ENCODE results near the gene NEUROG2. TPM values are rescaled to one million over a fixed set of nuclear protein-coding genes. Genes with fewer than 3 reads are reported as not detected.

Gene NEUROG2
- total and polyA plus RNA-seq, 2 of the 4 experiments (the other 2 are of a cell fraction): not detected

- no peak for DNase-seq
- Histone ChIP-seq H3K23ac (ENCODE audit: low read depth, low read length) (no peak overlapping the region), H4K8ac (ENCODE audit: low read depth in 2 of 2, low read length in 2 of 2) (no peak overlapping the region), H3K56ac (ENCODE audit: extremely low read depth, insufficient read depth, low read length) (no peak overlapping the region), H3K36me3 (ENCODE audit: control insufficient read depth, insufficient read depth, low read length) (no peaks in the 10 kb centered on the region), H3K79me1 (ENCODE audit: low read depth in 1 of 2, low read length in 2 of 2) (no peaks in the 10 kb centered on the region), H2AK9ac (replicated peaks; ENCODE audit: low read depth, low read length, poor library complexity) (no peak overlapping the region), H3K9me3 (ENCODE audit: control insufficient read depth, insufficient read depth, low read length) (peaks cover 28% of the 10 kb centered on the region), H2BK120ac (ENCODE audit: low read depth, low read length) (no peak overlapping the region), H4K5ac (ENCODE audit: low read depth, low read length) (no peak overlapping the region), H2AK5ac (ENCODE audit: low read depth, low read length) (no peak overlapping the region), H4K91ac (ENCODE audit: insufficient read depth, low read depth, low read length) (no peak overlapping the region), H3K27ac (ENCODE audit: insufficient read depth, low read length) (no peak overlapping the region), H3K18ac (ENCODE audit: low read depth, low read length) (no peak overlapping the region), H3K4me3 (ENCODE audit: insufficient read depth, low read depth, low read length) (no peak overlapping the region), H3K4me2 (ENCODE audit: low read depth, low read length) (no peak overlapping the region), H3K4ac (ENCODE audit: low read depth, low read length) (no peak overlapping the region), H2BK20ac (ENCODE audit: low read depth, low read length) (no peak overlapping the region), H4K20me1 (ENCODE audit: insufficient read depth, low read length) (no peaks in the 10 kb centered on the region), H3K9ac (ENCODE audit: low read depth, low read length) (no peak overlapping the region), H3K9me1 (ENCODE audit: insufficient read depth, low read length) (no peaks in the 10 kb centered on the region), H2BK5ac (ENCODE audit: low read depth, low read length, poor library complexity, severe bottlenecking) (no peak overlapping the region), H2AFZ (replicated peaks; ENCODE audit: low read length, poor library complexity) (no peak overlapping the region), H2BK15ac (ENCODE audit: low read depth, low read length) (no peak overlapping the region), H3K4me1 (ENCODE audit: control insufficient read depth, insufficient read depth, low read length) (no peaks in the 10 kb centered on the region; the same call in 1 of the 2 replicates), H3K27me3 (ENCODE audit: control insufficient read depth, insufficient read depth, low read length) (peaks cover 75% of the 10 kb centered on the region), H3K14ac (replicated peaks; ENCODE audit: low read depth, low read length) (no peak overlapping the region)
- 10% methylated on average over 5 of the region's 30 CpGs; no CpG with 5 or more reads in 1 of the 2 experiments for WGBS, 2 experiments (ENCODE audit: extremely low coverage in 2 of 2, insufficient read length in 1 of 2)
- in situ Hi-C loops (cut with MboI; ENCODE audit: low sequenced_read_pairs) (no loop called here), dilution Hi-C loops (cut with HindIII; ENCODE audit: low sequenced_read_pairs, unreplicated experiment) (no loop called here), intact Hi-C loops (cut with micrococcal nuclease) (loop anchor here (5.0 kb wide), 1 partner anchor 424 kb away; no protein-coding TSS in a partner anchor)
- ChIA-PET POLR2A (ENCODE audit: unreplicated experiment) (no interaction called here), CTCF (interaction anchor here (0.8 kb wide), 1 partner anchor 82 kb away, joined by 3 read pairs; no protein-coding TSS in a partner anchor)
- BruUV-seq (replicated peaks): no TSS peak
- ATAC-seq (ENCODE audit: low read depth): no peak
- TF ChIP-seq FOS (IDR thresholded peaks at IDR 0.05; ENCODE audit: low read depth, low read length): no peak
- TF ChIP-seq POLR2A (IDR thresholded peaks at IDR 0.05; ENCODE audit: low read depth, low read length): no peak
- TF ChIP-seq MXI1 (IDR thresholded peaks at IDR 0.05; ENCODE audit: borderline replicate concordance, low read depth, low read length): no peak
- no peak for TF ChIP-seq RAD21 (IDR thresholded peaks at IDR 0.05; ENCODE audit: low read length)
- TF ChIP-seq CTCF (conservative IDR thresholded peaks at IDR 0.05; ENCODE audit: low read depth, low read length): no peak
- TF ChIP-seq ELK1 (IDR thresholded peaks at IDR 0.05; ENCODE audit: borderline replicate concordance, low read depth, low read length): no peak
- no peak for TF ChIP-seq CEBPB (IDR thresholded peaks at IDR 0.05; ENCODE audit: low read depth, low read length)
- no peak for TF ChIP-seq MAFK (IDR thresholded peaks at IDR 0.05; ENCODE audit: low read depth, low read length)
- no peak for TF ChIP-seq RFX5 (IDR thresholded peaks at IDR 0.05; ENCODE audit: low read depth, low read length)
- TF ChIP-seq NFE2L2 (IDR thresholded peaks at IDR 0.05; ENCODE audit: low read depth, low read length): no peak
- TF ChIP-seq BHLHE40 (IDR thresholded peaks at IDR 0.05; ENCODE audit: low read depth, low read length): no peak
- no peak for TF ChIP-seq MAZ (IDR thresholded peaks at IDR 0.05; ENCODE audit: borderline replicate concordance, low read depth, low read length)
- TF ChIP-seq RCOR1 (IDR thresholded peaks at IDR 0.05; ENCODE audit: insufficient replicate concordance, low read length): no peak
- no peak for TF ChIP-seq USF2 (IDR thresholded peaks at IDR 0.05; ENCODE audit: low read depth, low read length)
- no peak for TF ChIP-seq CHD1 (IDR thresholded peaks at IDR 0.05; ENCODE audit: low read depth, low read length)
These were observed 5.4 kb upstream of the NEUROG2 start for GRCh38 chr4:112521123-112522023.

All from IMR-90 (cell line).